Fibroblast of pulmonary artery (primary cell): ENCODE data around the gene COL1A1.

Experiments used
- DNase-seq: peaks from one replicate; pipeline ENCODE4 v3.0.0-alpha.2; 2010; ENCODE audit warnings: low read depth
- H3K4me3 ChIP-seq: replicated peaks from 2 replicates; pipeline ENCODE4 v1.5.1; 2011; ENCODE audit warnings: low read depth, mild to moderate bottlenecking, control low read depth, low read length, moderate library complexity
- TF ChIP-seq, protein P1 (sequence below): IDR thresholded peaks from 2 replicates; pipeline ENCODE4 v1.5.1; 2011; ENCODE audit warnings: mild to moderate bottlenecking, control low read depth, low read length, inconsistent platforms; ENCODE audit errors: missing control alignments

COL1A1 gene

DNA sequence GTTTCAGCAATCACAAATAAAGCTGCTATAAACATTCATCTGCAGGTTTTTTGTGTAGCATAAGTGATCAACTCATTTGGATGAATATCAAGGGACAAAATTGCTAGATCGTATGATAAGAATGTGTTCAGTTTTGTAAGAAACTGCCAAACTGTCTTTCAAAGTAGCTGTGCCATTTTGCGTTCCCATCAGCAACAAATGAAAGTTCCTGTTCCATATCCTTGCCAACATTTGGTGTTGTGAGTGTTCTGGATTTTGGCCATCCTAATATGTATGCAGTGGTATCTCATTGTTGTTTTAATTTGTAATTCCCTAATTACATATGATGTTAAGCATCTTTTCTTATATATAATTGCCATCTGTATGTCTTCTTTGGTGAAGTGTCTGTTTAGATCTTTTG, 36.5 kb upstream of the COL1A1 start:
- no peak for DNase-seq
- TF ChIP-seq, protein P1, sequence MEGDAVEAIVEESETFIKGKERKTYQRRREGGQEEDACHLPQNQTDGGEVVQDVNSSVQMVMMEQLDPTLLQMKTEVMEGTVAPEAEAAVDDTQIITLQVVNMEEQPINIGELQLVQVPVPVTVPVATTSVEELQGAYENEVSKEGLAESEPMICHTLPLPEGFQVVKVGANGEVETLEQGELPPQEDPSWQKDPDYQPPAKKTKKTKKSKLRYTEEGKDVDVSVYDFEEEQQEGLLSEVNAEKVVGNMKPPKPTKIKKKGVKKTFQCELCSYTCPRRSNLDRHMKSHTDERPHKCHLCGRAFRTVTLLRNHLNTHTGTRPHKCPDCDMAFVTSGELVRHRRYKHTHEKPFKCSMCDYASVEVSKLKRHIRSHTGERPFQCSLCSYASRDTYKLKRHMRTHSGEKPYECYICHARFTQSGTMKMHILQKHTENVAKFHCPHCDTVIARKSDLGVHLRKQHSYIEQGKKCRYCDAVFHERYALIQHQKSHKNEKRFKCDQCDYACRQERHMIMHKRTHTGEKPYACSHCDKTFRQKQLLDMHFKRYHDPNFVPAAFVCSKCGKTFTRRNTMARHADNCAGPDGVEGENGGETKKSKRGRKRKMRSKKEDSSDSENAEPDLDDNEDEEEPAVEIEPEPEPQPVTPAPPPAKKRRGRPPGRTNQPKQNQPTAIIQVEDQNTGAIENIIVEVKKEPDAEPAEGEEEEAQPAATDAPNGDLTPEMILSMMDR, result no peak
- H3K4me3 ChIP-seq, result no peak overlapping the region

DNA sequence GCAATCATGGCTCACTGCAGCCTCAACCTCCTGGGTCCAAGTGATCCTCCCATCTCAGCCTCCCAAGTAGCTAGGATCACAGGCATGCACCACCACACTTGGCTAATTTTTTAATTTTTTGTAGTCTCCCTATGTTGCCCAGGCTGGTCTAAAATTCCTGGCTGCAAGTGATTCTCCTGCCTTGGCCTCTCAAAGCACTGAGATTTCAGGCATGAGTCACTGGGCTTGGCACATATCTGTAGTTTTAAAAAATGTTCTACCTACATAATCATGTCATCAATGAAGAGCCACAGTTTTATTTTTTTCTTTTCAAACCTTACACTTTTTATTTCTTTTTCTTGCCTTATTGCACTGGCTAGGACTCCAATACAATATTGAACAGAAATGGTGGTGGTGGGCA, 33.1 kb upstream of the COL1A1 start:
- no peak for DNase-seq
- TF ChIP-seq, protein P1, result no peak
- H3K4me3 ChIP-seq, result no peak overlapping the region

DNA sequence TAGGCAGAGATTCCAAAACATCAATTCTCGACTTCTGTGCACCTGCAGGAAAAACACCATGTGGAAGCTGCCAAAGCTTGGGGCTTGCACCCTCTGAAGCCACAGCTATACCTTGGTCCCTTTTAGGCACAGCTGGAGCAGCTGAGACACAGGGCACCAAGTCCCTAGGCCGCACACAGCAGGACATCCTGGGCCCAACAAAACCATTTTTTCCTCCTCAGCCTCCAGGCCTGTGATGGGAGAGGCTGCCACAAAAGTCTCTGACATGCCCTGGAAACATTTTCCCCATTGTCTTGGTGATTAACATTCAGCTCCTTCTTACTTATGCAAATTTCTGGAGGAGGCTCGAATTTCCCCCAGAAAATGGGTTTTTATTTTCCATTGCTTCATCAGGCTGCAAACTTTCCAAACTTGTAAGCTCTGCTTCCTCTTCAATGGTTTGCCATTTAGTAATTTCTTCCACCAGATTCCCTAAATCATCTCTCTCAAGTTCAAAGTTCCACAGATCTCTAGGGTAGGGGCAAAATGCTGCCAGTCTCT, 24.3 kb upstream of the COL1A1 start:
- no peak for DNase-seq
- no peak overlapping the region for H3K4me3 ChIP-seq
- TF ChIP-seq, protein P1, result no peak

DNA sequence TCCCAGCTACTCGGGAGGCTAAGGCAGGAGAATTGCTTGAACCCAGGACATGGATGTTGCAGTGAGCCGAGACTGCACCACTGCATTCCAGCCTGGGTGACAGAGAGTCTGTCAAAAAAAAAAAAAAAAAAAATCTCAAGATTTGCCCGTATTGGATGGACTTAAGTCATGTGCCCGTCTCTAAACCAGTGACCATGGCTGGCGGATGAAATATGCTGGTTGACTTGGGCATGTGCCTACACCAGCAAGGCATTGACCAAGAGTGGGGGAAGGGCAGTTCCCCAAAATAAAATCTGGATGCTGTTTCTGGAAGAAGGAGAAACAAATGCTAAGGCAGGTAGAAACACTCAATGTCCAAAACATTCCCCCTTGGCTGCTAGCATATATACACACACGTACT, 21.5 kb upstream of the COL1A1 start:
- H3K4me3 ChIP-seq, result no peak overlapping the region
- TF ChIP-seq, protein P1, result no peak
- no peak for DNase-seq

DNA sequence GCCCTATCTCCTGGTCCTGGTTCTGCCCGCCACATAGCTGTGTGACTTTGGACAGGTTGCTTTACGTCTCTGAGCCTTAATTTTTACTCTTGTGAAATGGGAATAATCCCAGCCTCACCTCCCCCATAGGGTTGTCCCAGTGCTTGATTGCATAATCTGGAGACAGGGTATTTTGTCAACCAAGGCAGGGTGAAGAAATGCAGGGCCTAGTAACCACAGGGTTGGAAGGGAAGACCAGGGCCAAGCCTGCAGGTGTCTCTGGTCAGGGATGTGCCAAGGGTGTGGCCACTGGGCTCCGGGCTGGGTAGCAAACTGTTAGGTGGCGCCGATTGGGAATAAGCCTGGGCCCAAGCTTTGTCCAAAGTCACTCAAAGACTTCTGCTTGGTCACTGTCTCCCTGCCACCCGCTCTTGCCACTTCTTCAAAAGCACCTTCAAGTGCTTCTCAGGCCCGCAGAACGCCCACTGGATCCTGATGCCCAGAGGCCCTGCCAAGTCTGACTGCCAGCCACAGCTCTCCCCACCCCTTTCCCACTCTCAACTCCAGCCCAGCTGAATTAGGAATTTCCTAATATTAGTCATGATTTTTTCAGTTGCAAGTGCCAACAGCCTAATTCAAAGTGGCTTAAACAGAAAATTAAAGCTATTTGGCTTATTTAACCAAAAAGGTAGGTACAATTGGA, 20.6 kb upstream of the COL1A1 start:
- no peak overlapping the region for H3K4me3 ChIP-seq
- TF ChIP-seq, protein P1, result no peak
- peak; percentile 67 for DNase-seq

DNA sequence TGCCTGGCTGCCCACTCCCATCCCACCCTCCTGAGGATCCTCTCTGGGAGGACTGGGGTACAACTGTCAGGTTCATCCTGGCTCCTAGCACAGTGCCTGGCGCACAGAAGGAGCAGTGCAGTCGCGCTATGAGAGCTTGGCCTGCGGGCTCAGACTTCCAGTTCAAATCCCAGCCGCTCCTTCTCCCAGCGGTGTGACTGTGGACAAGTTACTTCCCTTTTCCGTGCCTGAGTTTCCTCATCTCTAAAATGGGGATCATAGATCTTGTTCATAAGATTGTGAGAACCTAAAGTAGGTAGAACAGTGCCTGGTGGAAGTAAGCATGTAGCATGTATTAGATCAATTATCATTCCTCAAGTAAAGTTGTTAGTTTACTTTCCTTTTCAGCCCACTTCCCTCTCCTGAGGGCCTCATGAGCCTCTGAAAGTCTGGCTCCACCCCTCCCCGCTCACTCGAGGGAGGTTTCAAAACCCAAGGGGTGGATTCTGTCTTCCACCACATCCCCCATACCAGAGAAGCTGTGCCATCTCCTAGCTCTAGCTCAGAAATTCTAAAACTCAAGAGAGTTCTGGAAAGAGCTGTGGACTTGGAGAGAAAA, 19.9 kb upstream of the COL1A1 start:
- DNase-seq, result peak; percentile 50
- H3K4me3 ChIP-seq, result no peak overlapping the region
- TF ChIP-seq, protein P1, result no peak
